Measurements from ENCODE around the gene LGALS8.

LGALS8 gene

GRCh38 chr1:236522937-236523703 lies 662 bp upstream of the LGALS8 start:
- peak overlapping the region; percentile 99 for H3K27ac ChIP-seq
- no peak for TF ChIP-seq CTCF (conservative IDR thresholded peaks at IDR 0.05)

GRCh38 chr1:236524142-236524894 lies 536 bp downstream of the LGALS8 start:
- no peak for TF ChIP-seq CTCF (conservative IDR thresholded peaks at IDR 0.05)
- peak overlapping the region; percentile 99 for H3K27ac ChIP-seq

- TF ChIP-seq CTCF (conservative IDR thresholded peaks at IDR 0.05) = no peak
- peak overlapping the region; percentile 99 for H3K27ac ChIP-seq
Observed at GRCh38 chr1:236524895-236525184, 1.1 kb downstream of the LGALS8 start.

- no peak for TF ChIP-seq CTCF (conservative IDR thresholded peaks at IDR 0.05)
Observed at GRCh38 chr1:236526079-236526478, 2.3 kb downstream of the LGALS8 start.

GRCh38 chr1:236530286-236530685 lies 6.5 kb downstream of the LGALS8 start:
- H3K27ac ChIP-seq = peak overlapping the region; percentile 61

More at GRCh38 chr1:236526079-236526478, 2.3 kb downstream of the LGALS8 start:
- peak overlapping the region; percentile 99 for H3K27ac ChIP-seq

GRCh38 chr1:236530959-236531358 lies 7.2 kb downstream of the LGALS8 start:
- peak overlapping the region; percentile 61 for H3K27ac ChIP-seq
- TF ChIP-seq CTCF (conservative IDR thresholded peaks at IDR 0.05) = no peak

More at GRCh38 chr1:236530286-236530685, 6.5 kb downstream of the LGALS8 start:
- no peak for TF ChIP-seq CTCF (conservative IDR thresholded peaks at IDR 0.05)

GRCh38 chr1:236532850-236533249 lies 9.1 kb downstream of the LGALS8 start:
- peak overlapping the region; percentile 61 for H3K27ac ChIP-seq
- no peak for TF ChIP-seq CTCF (conservative IDR thresholded peaks at IDR 0.05)
